ENCODE data around the gene NLRP10.
"Not testable (repeated sequence)": the region's sequence is repeated elsewhere in the genome, so short reads cannot be mapped to it uniquely, and the experiment has no call there.

NLRP10 gene

DNA sequence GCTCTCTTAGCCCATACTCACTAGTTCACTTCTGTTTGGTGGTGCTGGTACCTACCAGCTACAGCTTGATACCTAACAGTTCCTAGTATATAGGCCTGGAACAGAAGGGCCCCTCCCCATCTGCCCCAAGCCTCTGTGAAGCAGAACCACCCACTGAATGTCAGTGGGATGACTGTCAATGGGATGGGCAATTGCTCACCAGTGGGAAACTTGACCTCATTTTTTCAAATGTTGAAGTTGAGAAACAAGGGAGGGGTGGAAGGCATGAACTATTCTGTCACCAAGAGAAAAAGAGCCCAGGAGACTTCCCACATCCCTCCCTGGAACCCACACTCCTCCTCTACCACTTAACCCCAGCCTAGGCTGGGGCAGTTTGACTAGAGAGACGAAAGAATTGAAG is at the start of gene NLRP10:
Gene NLRP10 (minus strand): TSS at position 62 of the 400 bp plus-strand sequence. CDS start 1,952 bp downstream, outside the sequence.
- DNase-seq (ENCODE audit: low spot score), result no peak

DNA sequence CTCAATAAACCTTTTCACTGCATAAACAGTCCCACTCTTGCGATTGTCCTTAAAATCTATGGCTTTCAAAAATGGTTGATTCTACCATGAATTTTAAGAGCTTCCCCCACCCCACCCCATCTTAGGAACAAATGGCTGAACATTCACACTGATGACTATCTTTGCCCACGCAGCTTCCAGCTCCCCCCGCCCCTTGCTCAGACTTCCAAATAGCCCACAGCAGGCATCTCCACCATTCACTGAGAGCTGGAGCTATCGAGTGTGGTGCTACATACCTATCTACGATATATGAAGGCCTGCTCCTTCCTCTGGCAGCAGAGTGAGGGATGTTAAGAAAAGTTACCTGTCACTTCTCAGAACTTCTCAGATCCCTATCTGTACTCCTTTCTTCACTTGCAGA is 48.6 kb upstream of the NLRP10 start:
- no peak for DNase-seq (ENCODE audit: low spot score)

DNA sequence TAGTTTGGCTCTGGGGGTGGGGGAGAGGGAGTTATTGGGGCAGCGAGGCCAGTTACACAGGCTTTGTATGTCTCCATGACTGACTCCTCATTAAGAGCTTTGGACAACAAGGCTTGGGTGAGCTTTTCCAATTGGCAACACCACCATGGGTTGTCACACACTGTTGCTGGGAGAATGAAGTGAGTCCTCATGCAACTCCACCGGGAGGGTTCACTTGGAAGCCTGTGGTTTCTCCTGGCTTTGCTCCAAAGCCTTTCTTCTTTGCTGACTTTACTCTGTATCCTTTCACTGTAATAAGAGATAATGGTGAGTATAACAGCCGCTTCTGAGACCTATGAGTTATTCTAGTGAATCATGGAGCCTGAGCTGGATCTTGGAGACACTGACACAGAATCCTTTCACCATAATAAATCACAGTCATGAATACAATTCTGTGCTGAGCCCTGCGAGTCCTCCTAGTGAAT is 46.8 kb upstream of the NLRP10 start:
- DNase-seq (ENCODE audit: low spot score), result no peak

DNA sequence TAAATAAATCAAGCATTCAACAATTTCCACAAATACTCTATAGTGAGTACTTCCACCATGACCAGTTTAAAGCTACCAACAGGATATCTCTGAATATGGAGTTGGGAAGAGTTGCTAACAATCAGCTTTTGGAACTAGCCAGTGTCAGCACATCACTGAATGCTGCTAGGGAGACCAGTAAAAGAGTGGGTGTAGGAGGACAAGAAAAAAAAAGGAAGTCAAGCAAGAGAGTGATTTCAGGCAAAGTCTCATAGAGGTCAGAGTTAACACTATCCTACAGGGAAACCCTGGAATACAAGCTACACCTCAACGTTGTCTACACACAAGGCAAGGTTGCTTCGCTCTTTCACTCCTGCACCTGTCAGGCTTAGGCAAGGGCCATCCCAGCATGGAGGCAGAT is 46.1 kb upstream of the NLRP10 start:
- no peak for DNase-seq (ENCODE audit: low spot score)

- no peak for DNase-seq (ENCODE audit: low spot score)
Measured at GRCh38 chr11:8009856-8010255, 44.6 kb upstream of the NLRP10 start.

DNA sequence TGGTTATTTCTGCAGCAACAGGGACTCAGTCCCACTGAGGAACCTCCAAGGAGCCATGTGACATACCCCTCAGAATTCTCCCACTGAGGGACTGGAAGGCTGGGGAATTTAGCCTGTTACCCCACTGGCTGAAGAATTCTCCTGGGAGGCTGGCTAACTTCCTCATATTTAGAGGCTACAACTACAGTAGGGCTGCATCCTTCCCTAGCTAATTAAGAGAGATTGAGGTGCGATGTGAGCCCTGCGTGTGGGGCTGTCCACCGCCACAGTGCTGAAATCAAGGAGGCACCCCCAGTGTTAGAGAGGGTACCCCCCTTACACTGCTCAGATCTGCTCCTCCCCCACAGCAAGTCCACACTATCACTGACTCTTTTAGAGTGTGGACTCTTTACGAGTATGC is 43.0 kb upstream of the NLRP10 start:
- DNase-seq (ENCODE audit: low spot score), result no peak

DNA sequence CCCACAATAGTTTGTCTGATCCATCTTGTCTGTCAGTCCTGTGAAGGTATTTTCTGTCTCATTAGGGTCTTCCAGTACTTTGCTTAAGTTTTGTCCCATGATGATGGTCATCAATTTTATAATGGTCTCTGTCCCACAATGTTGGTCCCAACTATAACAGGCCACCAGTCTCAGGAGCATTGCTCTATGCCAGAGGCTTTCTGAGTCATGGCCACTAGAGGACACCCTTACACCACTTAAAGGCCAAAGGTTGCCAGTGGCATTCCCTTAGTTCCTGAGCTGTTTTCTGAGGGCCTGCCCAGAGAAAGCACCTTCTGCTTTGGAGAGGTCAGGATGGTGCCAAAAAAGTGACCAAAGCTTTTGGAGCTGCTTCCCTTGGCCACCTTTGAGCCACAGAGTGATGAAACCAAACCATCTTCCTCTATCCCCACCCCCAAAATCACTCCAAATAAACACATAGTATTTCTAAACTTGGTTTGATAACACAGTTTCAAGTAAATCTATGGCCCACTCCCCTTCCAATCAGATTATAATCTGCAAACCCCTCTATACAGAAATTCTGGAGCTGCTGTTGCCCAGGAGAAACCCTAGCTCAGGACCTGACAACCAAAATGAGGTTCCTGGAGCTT is 41.2 kb upstream of the NLRP10 start:
- peak; percentile 64 for DNase-seq (ENCODE audit: low spot score)

- no peak for DNase-seq (ENCODE audit: low spot score)
Measured at GRCh38 chr11:8005556-8005955, 40.3 kb upstream of the NLRP10 start.

- DNase-seq (ENCODE audit: low spot score), result no peak
Measured at GRCh38 chr11:8004008-8004407, 38.8 kb upstream of the NLRP10 start.

DNA sequence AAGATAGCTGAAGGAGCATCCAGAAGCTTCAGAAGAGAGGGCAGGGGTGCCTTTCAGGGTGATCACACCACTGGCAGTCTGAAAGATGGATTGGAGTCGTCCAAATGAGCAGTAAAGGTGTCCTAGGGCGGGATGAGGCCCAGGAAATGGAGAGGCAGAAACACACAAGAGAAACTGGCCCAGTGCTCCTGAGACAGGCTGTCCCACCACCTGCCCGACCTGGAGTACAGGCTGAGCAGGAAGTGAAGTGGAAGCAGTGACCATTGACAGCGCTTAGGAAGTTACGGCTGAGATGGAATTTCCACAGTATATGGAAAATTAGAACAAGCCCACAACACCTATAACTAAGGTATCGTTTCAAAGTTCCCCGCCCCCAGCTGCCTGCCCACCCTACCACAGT is 37.9 kb upstream of the NLRP10 start:
- no peak for DNase-seq (ENCODE audit: low spot score)

- no peak for DNase-seq (ENCODE audit: low spot score)
Measured at GRCh38 chr11:8002676-8003075, 37.4 kb upstream of the NLRP10 start.

DNA sequence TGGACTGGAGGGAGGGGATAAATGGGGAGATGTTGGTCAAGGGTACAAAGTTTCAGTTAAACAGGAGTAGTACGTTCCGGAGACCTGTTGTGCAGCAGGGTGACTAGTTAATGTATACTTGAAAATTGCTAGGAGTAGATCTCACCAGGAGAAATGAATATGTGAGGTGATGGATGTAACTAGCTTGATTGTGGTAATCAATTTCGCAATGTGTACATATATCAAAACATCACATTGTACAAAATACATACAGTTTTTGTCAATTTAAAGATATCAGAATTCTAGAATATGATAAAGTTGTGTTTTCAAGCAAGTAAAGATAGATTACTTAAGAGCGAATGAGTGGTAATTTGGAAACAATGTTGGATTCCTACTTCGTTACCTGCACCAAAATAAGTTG is 35.1 kb upstream of the NLRP10 start:
- DNase-seq (ENCODE audit: low spot score), result no peak

DNA sequence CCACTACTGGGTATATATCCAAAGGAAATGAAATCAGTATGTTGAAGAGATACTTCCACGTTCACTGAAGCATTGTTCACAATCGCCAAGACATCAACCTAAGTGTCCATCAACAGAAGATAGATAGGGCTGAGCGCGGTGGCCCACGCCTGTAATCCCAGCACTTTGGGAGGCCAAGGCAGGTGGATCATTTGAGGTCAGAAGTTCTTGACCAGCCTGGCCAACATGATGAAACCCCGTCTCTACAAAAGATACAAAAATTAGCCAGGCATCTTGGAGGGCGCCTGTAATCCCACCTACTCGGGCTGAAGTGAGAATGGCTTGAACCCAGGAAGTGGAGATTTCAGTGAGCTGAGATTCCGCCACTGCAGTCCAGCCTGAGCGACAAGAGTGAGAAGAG is 34.5 kb upstream of the NLRP10 start:
- no peak for DNase-seq (ENCODE audit: low spot score)

- no peak for DNase-seq (ENCODE audit: low spot score)
Measured at GRCh38 chr11:7994581-7995278, 29.5 kb upstream of the NLRP10 start.

GRCh38 chr11:7987560-7987883 is 22.3 kb upstream of the NLRP10 start:
- DNase-seq (ENCODE audit: low spot score), result not testable (repeated sequence)

- DNase-seq (ENCODE audit: low spot score), result peak; percentile 98
Measured at GRCh38 chr11:7986768-7987559, 21.7 kb upstream of the NLRP10 start, which contains the start of gene EIF3F. Gene EIF3F, plus strand, starts transcription at chr11:7987337. Its CDS starts 16 bp downstream, at chr11:7987353.

DNA sequence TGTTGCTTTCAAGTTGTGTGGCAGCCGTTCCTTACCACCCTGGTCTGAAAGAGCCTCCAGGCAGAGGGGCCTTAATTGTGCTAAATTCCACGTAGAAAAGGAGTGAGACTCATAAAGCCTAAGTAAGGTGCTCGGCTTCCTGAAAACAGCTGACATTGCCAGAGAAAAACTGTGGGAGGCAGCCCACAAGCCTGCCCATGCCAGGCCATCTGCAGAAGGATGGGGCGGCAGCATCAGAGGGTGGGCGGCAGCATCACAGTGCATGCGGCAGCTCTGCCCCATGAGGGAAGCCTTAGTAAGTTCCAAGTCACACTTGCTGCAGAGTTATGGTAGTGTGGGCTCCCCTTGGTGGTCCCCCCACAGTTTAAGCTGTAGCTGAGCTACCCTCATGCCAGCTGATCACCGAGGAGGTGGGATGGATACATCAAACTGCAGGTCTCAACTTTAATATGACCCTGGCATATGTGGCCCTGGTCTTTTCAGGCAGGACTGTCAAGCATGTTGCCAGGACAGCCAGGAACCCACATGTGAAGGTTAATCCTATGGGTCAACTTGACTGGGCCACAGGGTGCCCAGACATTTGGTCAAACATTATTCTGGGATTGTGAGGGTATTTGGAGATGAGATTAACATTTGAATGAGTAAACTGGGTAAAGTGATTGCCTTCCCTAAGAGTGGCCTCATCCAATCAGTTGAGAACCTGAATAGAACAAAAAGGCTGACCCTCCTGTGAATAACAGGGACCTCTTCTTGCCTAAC is 18.8 kb upstream of the NLRP10 start:
- no peak for DNase-seq (ENCODE audit: low spot score)

DNA sequence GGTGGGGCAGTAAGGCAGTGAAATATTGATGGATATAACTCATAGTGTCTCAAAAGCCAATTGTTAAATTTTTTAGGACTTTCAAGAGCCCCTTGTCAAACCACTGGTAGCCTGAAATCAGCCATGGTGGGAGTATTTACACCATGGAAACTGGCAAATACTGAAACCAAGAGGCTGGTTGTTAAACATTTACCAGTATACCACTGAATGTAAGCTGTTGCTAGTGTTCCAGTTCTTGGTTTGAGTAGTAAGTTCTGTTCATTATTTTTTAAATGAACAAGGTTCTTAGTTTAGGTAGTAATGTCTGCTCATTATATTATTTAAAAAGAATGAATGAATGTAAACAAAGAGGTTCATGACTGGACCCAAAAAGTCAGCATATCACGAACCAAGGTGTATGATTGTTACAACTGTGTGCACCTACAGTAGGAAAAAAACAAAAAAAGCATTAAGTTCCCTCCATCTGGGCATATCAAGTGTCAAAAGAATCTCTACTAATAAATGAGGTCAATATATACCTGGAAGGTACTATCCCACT is 17.4 kb upstream of the NLRP10 start:
- DNase-seq (ENCODE audit: low spot score), result no peak

- no peak for DNase-seq (ENCODE audit: low spot score)
Measured at GRCh38 chr11:7981619-7982157, 16.4 kb upstream of the NLRP10 start.

DNA sequence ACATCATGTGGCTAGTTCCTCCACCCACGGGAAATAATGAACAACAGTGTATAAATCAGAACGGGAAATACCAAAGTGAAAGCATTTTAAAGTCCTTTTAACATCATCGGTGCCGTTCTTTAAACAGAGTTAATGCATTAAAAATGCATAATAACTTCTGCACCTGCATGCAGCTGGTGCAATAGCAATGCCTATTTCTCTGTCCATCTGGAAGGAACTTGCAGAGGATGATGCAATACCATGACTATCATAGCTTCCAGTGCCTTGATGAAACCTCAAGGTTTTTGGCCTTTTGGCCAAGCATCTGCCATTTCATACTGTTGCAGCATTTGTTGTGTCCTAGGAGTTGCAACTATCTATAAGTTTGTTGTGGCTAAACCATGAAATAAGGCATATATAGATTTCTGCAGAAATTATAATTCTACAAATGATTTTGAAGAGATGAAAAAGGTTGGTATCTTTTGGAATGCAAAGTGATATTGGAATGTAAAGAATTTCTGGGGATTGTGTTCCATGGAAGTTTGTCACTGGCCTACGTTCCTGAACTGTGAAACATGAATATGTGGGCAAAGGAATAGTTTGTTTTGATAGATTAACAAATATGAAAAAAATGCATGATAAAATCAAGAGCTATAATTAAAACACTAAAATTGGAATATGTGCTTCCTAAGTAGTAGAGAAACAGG is 12.1 kb upstream of the NLRP10 start:
- DNase-seq (ENCODE audit: low spot score), result no peak

GRCh38 chr11:7974668-7975067 is 9.4 kb upstream of the NLRP10 start:
- DNase-seq (ENCODE audit: low spot score), result no peak
